Medulla oblongata (tissue), 1 donor: ENCODE results near the gene DOCK2.
A peak's percentile ranks its signal among the peaks of the same experiment; 100 is the strongest.

Experiments used
- DNase-seq: peaks from one replicate; pipeline ENCODE4 v3.0.0-alpha.2; 2015; ENCODE audit errors: extremely low spot score

Gene DOCK2

DNA sequence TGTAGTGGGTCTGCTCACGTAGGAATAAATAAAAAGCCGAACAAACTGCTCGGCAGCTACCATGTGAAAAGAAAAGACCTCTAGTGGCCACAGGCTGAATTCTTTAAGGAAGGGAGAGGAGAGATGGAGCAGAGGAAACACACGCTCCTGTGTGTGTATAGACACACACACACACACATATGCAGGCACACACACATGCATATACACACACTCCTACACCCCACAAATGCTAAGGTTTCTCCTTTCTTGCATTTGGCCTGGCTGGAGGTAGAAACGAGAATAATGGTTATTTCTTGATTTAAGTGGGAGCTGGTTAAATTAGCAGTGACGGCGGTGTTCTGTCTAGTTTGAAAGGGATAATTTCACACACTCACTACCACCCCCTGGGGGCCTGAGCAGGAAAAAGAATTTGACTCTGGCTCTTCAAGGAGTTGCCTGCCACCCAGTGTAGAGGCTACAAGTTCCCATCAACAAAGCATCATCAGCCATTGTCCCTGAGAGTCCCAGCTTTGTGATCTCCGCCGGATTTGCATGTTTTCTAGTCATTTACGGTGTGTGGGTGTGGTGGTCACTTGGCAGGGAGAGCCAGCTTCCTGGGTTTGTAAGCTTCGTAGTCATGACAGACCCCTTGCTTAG, 343.5 kb downstream of the DOCK2 start, which contains the start of gene INSYN2B:
INSYN2B (minus strand) TSS at position 78 of the 636 bp plus-strand sequence. CDS start 96,597 bp downstream, outside the sequence.
- DNase-seq = peak; percentile 95

DNA sequence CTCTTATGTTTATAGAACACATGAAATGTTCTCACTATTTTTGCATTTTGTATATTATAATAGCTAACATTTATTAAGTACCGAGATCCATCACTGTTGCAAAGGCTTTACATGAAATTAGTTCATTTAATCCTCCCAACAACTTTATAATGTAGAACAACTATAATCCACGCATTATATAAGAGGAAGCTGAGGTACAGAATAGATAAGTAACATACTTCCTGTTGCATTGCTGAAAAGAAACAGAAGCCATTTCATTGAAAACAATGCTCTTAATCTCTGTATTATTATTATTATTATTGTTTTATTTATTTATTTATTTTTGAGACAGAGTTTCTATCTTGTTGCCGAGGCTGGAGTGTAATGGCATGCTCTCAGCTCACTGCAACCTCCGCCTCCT, 351.1 kb downstream of the DOCK2 start:
- DNase-seq = no peak

DNA sequence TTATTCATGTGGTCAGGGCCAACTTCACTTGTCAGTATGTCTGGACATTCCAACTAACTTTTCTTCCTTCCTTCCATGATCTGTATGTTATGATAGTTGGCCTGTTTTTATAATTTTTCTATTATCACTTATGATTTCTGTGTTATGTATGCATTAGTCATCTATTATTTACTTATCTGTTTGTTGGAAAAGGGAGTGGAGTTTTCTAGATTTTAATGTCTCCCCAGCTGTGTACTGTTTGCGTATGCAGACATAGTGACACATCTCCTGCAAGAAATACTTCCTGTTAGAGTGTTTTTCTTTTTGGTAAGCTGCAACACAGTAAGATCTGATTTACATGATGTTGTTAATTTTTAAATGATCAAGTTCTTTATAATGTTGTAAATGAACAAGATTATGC, 351.9 kb downstream of the DOCK2 start:
- DNase-seq = no peak

DNA sequence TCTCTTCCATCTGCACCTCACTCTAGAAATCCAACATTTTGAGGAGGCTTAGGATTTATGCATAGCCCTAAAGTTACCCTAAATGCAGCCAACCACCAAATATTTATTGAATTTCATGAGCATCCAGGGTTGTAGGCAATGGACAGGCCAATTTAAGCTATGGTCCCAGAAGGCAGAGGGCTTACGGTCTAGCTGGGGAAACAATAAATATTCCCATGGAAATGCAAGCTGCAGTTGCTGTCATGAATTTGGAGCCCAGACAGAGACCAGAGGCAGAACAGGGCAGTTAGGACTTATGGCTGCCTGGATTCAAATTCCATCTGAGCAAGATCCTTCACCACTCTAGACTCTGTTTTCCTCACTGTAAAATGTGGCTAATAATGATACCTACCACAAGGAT, 352.3 kb downstream of the DOCK2 start:
- DNase-seq = no peak

DNA sequence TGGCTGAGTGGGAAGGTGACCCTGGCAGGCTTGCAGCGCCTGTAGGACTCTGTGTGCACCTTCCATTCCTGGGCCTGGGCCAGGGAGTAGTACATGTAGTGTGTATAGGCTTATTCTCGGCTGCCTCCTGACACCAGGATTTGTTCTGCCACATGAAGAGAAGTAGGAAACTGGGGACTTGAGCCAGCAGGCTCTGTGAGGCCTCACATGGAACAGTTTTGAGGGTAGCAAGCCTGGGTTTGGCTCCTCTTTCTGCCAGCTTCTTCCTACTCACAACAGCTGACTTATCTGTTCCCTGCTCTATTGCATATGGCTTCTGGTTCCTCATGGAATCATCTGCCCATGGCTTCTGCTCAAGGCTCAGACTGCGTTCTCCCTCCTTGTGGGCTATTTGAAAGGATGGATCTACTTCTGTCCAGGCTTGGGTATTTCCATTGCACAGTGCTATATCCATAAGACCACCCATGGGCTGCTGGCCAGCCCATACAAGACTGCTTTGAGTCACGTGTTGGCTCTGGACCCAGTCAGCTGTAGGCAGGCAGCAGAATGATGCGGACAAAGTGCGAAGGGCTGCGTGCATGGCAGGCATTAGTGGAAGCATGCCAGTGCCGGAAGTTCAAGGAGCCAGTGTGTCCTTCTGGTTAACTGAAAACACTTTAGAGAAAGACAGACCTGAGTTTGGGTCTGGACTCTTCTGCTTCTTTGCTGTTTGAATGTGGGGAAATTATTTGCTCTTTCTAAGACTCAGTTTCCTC, 354.2 kb downstream of the DOCK2 start:
- no peak for DNase-seq

DNA sequence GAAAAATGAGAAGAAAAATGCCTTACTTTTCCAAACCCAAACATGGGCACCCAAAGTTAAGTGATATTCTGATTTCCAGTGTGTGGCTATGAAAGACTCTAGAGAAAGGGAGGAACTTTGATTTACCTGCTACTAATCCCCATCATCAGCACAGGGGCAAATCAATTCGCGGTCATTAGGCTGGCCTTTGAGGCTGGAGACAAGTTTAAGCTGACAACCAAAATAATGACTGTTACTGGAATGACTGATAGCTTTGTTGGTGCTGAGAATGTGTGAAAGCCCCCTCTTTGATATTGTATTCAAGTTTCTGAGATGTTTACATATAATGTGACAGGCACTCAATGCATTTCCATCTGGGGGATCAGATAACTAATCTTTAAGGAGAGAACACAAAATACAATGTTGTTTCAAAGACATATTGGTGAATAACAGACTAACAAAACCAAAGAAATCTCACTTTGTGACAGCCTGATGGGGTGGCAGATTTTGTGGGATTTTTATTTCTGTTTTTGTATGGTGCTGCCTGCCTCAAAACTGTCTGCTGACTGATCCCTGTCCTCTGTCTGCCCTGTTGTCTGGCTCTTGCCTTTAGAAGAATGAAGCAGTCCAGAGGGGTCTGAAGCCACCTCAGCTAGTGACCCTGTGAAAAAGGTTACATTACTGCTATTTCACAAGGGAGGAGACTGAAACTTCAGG, 355.9 kb downstream of the DOCK2 start:
- no peak for DNase-seq

DNA sequence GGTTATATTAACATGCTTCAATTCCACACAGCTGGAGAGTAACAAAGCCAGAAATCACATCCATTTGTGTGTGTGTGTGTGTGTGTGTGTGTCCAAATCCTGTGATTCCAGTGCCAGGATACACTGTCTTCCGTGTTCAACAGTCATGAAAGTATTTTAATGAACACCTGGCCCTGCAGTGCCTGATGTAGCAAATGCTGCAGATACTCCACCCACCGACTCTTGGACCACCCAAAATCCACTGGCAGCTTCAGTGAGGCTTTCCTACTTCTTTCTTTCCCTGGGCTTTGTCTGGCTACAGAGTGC, 356.4 kb downstream of the DOCK2 start:
- no peak for DNase-seq

DNA sequence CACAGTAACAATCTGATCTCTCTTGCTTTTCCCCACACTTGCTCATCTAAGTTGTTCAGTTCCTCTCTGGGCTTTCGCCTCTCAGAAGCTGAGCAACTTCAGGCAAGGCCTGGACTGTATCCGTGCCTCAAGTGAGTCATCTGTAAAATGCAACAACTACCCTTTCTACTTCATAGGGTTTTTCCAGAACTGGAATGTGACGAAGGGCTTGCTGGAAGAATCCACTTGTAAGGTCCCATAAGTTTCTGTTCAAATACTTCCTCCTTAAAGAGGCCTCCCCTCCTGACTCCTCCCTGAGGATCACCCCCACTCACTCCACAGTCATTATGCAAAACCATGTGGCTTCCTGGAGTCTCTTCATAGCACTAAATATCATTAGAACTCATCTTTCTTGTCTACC, 360.7 kb downstream of the DOCK2 start:
- DNase-seq = no peak

DNA sequence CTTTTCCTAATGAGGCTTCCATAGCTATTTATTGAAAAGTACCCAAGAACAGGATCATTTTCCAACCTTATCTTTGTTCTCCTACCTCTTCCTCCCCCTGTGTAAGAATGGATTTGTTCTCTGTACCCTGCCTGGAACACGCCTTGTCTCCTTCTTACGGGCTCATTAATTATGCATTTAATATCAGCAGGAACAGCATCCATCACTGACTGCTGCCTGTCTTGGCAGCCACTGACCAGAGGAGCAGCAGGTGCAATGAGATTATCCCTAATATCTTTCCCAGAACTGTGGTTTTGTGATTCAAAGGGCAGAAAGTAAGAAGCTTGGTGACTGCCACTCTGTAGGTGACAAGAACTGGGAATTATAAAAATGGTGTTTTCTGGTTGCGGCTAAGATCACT, 362.5 kb downstream of the DOCK2 start:
- DNase-seq = no peak

DNA sequence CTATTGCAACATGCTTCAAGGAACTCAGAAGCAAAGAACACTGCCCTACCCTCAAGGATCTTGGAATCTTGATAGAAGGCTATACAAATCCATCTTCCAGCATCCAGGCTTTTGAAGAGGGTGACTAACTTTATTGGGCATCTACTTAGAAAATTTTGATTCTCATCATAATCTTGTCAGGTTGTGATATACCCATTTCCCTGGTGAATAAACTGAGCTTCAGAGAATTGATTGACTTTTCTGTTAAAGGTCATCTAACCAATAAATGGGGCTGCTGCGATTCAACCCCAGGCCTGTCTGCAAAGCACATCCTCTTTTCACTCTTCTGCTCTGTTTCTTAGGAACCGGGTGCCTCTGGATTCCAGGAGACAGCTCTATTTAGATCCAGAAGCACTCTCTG, 363.1 kb downstream of the DOCK2 start:
- DNase-seq = no peak

DNA sequence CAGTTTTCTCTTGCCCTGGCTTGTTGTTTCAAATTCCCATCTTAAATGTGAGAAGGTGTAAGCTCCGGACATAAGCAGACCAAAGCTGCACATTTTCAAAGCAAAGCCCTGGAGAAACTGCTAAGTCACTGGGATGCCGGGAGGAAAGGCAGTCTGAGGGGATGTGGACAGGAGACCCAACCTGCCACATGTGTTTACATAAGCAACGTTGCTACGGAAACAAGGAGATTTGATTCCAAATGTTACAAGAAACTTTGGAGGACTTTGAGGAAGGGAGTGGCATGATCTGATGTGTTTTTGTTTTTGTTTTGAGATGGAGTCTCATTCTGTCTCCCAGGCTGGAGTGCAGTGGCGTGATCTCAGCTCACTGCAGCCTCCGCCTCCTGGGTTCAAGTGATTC, 368.9 kb downstream of the DOCK2 start:
- DNase-seq = no peak

DNA sequence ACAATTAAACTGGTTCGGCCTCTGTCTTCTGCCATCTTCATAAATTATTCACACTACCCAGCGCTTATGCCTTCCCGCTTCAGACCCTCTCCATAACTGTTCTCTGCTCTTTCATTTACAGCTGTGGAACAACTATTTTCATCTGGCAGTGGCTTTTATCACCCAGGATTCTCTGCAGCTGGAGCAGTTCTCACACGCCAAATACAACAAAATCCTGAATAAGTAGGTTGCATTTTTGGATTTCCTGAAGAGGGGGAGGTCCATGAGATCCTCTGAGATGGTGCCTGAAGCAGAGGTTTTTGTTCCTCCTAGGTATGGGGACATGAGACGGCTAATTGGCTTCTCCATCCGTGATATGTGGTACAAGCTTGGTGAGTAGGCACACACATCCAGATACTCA, 371.3 kb downstream of the DOCK2 start:
- DNase-seq = no peak

DNA sequence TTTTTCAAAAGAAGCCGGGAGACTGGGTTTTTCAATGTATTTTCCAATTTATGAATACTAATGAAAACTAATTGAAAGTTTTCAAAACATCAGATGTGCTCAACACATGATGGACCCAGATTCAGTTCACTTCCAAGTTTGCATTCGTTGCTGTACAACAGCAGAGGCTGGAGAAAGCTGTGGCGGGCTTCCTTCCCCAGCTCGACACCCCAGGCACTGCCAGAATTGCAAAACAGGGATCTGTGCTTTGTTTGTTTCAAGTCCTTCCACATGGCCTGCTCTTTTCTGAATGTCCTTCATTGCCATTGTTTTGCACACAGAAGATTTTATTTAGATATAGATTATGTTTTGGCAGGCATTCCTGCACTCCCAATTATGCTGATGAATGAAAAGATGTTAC, 373.5 kb downstream of the DOCK2 start:
- peak; percentile 18 for DNase-seq

DNA sequence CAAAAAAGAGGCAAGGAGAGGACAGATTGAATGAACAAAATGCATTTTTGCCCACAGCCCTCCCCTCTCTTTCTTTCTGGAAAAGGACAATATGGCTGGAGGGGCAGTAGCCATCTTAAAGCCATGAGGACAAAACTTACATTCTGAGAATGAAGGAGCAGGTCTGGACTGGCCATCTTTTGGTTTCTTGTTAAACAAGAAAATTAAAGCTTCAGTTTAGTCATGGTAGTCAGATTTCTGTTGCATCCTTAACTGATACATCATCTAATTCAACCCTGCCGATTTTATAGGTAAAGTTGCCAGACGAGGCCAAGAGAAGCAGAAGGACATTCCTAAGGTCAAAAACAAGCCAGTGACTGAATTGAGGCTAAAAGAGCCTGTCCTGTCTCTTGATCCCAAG, 374.7 kb downstream of the DOCK2 start:
- no peak for DNase-seq

DNA sequence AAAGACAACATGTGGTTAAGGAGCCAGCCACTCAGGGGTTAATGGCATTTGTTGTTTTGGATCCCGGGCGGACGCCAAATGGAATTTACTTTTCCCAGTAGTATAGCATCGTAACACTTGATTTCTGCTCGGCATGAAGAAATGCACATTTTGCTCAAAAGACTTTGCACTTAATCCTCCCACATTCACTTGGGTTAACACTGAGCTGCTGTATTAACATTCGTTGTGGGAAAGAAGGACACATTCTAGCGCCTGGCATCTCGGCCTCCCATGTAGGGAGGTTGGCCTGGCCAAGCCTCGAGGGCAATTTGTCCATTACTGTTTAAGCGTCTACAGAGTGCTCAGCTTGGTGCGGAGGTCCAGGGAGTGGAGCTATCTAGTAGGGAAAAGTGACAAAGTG, 375.5 kb downstream of the DOCK2 start:
- DNase-seq = no peak

DNA sequence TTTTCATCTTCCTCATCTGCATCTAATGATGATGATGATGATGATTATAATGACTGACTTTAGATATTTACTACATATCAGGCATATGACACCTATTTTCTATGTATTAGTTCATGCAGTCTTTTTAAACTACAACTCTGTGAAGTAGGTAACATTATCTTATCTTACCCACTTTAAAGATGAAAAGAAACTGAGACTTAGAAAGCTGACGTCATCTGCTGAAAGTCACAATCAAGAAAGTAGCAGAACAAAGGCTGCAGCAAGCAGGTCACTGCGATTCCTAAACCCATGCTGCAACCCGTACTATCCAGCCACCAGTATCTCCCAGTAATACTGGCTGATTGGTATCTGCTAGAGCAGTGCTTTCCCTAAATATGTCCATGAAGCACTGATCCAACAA, 383.3 kb downstream of the DOCK2 start:
- no peak for DNase-seq

DNA sequence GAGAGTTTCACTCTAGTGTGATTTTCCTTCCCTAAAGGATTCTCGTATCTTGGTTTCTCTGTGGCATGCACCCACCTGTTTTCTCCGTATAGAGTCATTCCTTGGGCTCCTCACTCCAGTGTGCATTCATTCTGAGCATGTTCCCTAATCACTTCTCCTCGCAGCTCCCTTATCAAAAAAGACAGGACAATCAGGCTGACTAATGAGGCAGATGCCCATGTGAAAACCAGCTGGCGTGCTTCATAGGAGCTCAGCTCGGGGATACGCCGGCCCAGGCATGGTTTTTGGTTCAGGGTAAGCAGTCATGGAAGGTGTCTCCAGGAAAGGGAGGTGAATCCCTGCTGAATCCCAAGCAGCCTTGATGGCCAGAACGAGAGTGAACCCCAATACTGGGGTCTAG, 384.4 kb downstream of the DOCK2 start:
- no peak for DNase-seq

DNA sequence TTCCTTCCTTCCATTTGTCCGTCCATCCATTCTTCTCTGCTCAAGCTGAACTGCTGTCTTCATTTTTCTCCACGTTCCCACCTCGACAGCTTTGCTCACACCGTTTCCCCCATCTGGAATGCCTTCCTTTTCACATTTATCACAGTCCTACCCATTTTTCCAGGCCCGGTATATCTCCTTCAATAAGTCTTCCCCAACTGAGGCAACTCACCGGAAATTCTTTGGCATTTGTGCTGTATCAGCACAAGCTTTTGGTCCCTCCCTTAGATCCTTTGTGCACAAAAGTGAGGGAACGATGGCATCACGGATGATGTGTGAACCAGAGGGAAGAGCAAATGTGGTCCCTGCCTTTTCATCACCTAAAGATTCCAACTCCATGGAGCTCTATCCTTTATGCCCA, 388.8 kb downstream of the DOCK2 start:
- no peak for DNase-seq

DNA sequence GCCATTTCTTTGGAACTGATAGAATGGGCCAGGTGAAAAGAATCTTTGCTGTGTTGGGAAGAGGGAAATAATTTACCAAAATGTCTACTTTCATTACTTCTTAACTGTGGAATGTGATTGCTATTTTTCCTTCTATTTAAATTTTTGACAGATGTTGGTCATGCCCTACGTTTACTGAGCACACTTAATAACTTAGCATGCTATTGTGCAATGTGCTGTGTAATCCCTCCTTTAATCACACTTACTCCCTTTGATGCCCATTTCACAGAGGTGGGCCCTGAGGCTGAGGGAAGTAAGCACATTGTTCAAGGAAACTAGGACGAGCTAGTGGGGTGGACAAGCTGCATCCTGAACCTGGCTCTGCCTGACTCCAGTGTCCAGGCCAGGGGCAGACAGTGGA, 391.0 kb downstream of the DOCK2 start:
- DNase-seq = no peak

DNA sequence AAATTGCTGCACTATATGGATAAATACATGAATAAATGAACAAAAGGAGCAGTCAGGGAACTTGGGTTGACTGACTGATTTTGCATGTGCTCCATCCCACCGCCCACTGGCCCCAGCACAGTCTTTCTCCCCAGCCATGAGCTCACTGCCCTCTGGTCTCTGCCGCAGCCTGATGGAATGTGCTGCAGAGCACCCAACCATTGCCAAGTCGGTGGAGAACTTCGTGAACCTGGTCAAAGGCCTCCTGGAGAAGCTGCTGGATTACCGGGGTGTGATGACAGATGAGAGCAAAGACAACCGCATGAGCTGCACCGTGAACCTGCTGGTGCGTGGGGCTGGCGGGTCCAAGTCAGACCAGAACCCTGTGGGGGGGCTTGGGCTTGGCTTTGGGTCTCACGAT, 397.2 kb downstream of the DOCK2 start:
- DNase-seq = no peak

DNA sequence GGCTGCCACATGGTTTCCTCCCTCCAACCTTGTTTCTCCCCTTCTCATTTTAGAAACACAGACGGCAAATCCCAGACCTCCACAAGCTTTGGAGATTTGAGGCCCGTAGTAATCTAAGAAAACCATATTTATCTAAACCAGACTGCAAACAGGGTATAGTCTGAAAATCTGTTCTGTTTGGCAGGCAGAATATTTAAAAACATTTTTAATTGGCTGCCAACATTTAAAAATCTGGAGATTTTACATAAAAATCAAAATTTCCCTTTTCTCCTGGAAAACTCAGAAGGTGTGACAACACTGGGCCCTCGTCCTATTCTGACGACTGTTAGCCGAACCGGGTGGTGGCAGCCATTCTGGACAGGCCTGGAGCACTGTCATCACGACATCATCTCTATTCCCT, 401.2 kb downstream of the DOCK2 start:
- DNase-seq = no peak

DNA sequence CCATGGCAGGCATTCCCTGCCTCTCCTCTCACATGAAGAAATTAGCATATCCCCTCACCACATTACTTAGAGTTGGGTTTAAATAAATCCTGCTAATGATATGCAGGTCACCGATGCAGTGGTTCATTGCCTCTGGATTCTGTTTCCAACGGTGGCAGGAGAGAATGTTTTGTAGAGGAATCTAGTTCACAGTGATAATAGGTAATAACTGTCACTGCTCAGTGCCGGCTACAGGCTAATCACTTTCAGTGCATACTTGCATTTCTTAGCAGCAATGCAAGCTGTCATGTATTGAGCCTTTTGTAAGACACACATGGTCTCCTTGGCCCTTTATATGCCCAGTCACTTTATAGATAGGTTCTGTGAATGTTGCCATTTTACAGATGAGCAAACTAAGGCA, 402.8 kb downstream of the DOCK2 start:
- DNase-seq = no peak

DNA sequence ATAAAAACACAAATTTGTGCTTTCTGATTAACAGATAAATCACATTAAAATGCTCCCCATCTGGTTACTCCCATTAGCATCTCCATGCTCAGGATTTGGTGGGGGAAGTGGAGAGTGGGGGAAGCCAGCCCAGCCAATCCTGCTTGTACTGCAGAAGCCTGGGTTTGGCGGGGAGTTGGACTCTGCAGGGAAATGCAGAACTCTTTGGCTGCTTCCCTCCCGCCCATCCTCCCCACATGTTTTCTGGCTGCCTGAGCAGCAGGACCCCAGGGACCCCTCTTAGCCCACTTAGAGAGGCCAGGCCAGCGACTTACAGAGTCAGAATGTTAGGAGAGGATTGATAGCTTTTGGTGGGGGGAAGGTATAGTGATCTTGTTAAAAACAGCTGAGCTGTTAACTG, 409.2 kb downstream of the DOCK2 start:
- no peak for DNase-seq
